GM21717 (cell line): ENCODE results near the gene APBB2.

Source experiments
- ATAC-seq: cut with Tn5 transposase; IDR thresholded peaks from one replicate; pipeline ENCODE4 v1.9.1; 2021; ENCODE audit warnings: mild to moderate bottlenecking, moderate library complexity; ENCODE audit not compliant: unreplicated experiment

The APBB2 gene

DNA sequence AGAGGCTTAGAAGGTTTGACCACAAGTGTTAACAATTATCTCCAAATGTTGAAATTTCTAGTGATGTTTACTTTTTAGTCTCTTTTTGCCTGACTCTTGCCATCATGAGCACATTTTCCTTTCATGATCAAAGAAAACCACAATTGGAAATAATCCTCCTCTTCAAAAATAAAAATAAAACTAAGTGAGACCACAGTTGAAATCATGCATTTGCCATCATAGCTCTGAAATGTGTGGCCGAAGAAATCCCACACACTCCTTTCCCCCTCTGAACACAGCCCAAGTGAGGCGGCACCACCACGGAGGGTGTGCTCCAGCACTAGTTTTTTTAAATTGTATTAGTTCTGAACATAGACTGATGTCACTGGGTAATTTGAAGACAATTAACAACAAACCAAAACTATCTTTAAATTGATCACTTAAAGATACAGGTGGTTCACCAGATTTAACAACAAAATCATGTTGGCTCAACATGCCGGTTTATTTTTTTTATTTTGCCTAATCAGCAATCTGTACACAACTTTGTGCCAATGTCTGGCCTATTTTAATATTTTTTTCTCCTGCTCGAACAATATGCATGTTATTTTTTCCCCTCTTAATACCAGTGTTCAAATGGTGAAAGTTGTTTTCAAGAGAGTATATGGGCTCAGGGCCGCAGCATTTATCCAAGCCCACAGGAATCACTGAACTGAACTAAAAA, 17.6 kb downstream of the APBB2 start:
- no peak for ATAC-seq

DNA sequence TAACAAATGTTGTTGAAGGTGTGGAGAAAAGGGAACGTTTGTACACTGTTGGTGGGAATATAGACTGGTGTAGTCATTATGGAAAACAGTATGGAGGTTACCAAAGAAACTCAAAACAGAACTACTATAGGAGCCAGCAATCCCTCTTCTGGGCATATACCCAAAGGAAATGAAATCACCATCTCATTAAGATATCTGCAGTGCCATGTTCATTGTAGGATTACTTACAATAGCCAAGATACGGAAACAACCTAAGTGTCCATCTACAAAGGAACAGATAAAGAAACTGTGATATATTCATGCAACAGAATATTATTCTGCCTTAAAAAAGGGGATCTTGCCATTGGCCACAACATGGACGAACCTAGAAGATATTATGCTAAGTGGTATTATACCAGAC, 22.2 kb downstream of the APBB2 start:
- no peak for ATAC-seq

DNA sequence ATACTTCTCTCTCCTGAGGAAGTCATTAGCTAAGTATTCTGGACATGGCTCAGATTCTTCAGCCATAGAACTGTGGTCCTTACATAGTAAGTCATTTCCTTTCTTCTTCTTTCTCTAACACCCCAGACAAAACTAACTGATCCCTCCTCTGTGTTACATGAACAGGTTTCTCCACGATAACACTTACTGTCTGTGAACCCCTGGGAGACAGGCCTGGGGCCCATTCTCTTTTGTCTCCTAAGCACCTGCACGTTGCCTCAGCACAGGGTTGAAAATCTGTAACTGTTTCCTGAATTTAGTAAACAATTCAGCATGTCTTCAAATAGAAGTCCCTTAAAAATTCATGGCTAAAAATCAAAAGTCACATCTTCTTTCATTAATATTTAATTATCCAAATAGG, 24.7 kb downstream of the APBB2 start:
- ATAC-seq = no peak

DNA sequence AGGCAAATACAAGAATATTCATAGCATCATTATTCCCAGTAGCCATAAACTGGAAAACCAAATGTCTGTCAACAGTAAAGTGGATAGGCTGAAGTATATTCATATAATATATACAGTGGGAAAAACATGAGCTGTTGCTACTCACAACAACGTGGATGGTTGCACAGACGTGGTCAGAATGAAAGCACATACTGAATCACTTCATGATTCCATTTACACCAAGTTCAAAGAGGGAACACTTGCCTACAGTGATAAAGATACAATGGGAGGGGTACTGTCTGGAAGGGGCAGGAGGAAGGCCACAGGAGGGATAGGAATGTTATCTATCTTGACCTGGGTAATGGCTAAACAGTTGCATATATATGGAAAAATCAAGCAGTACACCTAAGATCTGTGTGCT, 25.3 kb downstream of the APBB2 start:
- no peak for ATAC-seq

DNA sequence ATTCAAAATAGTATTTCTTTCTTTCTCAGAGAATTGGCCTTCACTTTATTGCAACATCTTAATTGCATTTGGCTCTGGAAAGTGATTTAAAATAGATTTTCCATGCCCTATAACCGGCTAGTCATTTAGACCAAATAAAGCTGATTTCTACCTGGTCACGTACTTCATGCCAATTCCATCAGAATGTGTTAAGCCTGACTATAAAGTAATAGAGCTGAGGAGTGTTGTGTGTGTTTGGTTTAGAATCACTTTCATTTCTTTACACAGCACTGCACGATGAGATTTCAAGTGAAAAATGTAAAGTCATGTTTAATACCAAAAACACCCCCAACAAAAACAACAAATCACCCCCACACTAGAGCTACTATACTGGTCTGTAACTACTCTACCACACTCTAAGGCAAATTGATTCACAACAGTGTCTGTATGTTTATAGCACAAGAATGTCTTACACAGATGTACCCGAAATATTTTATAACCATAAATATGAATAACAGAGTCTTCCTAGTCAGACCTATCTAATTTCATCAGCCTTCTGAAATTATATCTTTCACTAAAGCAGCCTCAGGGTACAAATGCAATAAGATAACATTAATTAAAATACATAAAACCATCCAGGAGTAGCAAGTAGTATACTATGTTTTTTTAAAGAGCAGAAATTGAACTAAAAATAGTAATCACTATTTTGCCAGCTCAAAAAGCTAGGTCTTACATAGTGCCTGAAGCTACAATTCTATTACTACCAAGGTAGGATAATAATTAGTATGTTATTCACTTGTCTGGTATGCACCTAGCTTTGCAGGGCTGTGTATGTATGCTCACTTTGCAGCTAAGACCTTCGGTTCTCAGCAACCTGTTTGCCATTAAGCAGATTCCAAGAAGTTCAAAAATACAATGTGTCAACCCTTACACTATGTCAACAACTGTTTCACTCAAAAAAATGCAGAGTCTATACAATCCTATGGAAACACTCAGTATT, 28.4 kb downstream of the APBB2 start:
- ATAC-seq = no peak

DNA sequence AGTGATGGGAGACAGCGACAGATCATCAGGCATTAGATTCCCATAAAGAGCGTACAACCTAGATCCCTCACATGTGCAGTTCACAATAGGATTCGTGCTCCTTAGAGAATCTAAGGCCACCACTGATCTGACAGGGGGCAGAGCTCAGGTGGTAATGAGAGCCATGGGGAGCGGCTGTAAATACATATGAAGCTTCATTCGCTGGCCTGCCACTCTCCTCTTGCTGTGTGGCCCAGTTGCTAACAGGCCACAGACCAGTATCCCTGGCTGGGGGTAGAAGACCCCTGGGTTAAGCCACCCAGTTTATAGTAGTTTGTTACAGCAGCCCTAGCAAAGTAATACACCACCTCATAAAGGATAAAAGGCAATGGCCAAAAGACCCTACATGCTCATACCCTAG, 30.3 kb downstream of the APBB2 start:
- ATAC-seq = no peak

DNA sequence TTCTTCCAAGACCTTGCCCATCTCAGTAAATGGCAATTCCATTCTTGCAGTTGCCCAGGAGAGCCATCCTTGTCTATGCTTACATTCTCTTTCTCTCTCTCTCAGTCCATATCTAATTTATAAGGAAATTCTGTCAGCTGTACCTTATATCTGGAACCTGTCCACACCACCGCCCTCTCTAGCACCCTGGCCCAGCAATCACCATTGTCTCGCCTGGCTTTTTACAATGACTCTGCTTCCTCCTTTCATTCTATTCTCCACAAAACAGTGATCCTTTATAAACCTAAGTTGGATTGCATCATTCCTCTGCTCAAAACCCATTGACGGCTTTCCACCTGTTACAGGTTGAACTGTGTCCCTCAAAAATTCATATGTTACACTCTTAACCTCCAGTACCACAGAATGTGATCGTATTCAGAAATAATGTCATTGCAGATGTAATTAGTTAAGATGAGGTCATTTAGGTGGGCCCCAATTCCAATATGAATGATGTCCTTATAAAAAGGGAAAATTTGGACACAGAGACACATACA, 31.3 kb downstream of the APBB2 start:
- ATAC-seq = no peak

DNA sequence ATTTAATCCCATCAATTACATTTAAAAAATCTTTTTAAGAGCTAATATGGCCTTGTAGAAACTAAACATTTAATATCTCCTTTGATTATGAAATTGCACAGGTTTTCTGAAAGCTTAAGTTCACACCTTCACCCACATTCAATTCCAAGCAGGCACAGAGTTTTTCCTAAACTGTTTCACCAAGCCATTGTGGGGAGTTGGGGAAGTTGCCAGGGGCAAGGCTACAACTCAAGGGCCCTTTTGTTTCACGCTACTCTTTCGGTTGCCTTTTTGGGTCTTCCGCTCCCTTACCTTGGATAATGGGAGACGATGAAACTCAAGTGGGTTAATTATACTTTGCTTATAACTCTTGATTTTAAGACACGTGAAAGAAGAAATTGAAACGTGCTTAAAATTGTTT, 33.3 kb downstream of the APBB2 start:
- no peak for ATAC-seq

DNA sequence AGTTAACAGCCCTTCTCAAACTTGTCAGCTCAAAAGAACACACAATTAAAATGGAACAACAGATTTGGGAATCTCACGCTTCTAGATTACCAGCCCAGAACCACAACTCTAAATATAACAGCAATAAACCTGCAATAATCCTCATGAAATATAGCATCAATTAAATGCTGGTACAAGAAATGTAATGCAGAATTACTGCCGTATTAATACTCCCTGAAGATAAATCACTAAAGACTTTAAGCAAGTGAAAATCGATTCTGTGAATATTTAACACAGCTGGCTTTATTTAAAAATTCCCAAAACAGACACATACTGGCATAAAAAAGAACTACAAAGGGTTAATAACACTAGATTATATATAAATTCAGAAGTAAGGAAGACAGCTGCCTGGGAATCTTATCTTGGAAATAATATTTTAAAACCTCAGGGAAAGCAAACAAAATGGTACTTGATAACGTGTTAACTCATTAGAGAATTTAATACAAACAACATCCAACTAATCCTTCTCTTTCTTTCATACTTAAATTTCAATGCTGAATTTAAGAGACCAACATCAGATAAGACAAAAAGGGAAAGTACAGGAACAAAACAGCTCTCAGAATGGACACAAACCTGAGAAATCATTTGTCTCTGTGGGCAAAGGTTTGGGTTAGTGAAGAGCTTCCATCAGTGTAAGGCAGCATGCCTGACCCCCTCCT, 34.7 kb downstream of the APBB2 start:
- ATAC-seq = no peak

DNA sequence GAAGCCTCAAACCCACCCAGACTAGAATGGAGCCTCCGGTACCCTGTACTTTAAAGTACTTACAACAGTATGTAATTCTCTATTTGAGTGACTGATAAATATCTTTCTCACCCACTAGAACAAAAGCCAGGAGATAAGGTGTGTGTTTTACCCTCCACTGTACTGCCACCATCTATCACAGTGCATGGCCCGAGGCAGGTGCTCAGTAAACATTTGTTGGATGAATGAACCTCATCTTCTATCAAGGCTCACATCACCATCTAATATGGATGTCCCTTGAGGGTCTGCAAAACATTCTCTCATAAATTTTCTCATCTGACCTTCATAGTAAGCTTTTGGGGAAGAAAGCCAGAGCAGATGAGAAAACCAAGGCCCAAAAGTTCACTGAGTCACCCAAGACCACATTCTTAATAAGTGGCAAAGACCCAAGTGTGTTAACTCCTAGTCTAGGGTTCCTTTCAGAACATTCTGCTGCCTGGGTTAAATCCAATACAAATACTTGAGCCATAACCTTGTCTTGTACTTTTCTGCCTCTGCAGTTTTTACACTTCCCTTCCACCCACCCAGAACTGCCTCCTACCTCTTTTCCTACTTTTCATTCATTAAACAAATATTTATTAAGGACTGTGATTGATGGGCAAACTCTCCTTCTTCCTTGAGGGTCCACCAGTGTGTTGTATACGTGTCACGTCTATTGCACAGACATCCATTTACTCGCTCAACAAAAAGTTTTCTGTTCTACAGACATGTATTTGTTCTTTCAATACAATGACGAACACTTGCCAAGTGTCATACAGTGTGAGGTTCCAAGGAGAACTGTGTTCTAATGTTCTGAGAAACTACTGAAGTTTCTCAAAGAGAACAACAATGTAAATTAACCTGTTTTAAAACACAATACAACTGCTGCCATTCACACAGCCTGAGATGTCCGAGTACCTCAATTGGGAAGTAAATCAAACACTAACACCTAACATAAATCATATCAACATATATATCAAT, 35.7 kb downstream of the APBB2 start:
- ATAC-seq = no peak

DNA sequence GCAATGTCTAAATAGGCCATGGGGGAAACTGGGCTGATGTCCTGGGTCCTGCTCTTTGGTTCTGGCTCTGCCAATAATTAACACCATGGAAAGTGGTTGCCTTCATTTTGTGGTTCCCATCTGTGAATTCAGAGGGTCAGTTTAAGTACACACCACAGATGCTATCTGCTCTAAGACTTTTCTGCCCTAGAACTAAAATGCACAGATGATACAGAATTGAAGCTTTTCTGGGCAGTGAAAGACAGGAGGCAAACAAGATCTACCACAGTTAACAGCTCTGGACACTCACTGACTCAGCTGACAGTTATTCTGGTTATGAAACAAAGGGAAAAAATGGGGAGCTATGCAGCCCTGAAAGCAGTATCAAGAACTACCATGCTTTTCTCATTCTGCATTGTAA, 37.3 kb downstream of the APBB2 start:
- no peak for ATAC-seq

DNA sequence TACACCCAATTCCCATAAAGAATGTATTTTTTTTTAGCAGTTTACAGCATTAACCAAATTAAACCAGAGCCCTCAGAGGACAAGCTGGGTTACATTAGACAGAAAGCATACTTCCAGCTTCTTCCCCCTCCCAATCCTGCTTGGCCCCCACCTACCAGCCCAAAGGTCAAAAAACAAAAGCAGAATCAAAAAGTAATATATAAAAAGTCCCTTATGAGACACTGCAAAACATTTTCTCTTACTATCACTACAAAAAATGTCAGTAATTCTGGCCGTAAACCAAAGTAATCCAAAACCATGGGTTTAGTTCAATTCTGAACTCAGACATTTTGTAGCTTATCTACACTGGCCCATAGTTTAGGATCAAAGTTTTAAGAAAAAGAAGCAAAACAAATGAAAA, 38.0 kb downstream of the APBB2 start:
- no peak for ATAC-seq

DNA sequence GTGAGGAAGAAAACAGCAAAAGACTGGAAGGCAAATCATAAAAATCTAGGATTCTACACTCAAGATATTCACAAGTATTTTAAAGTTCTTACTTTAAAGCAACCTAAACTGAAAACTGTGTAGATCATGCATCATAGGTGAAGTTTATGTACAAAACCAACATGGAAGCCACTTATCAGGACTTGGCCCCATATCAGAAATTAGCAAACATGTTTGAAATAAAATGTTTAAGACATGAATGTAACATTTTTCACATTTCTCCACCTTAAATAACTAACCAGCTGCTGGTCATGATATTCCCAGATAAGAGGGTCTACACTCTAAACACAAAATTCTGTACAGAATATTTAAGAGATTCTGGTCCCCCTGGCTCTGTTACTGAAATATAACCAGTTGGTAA, 38.5 kb downstream of the APBB2 start:
- no peak for ATAC-seq

DNA sequence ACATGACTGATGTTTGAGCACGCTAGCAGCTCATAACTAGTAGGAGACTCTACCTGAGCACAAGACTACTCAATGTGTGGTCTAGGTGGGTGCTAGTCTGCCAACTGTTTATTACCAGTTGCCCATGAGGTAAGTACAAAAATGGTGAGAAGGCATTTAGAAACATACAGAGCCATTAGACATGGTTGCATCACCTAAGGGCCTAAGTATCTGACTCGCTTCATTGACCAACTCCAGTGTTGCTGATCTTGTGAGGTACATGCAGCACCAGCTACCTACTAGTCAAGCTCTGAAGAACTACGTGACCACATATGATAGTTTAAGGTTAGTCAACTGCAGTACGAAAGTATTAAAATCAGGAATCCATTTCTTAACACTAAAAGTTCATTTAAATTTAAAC, 39.9 kb downstream of the APBB2 start:
- ATAC-seq = no peak

DNA sequence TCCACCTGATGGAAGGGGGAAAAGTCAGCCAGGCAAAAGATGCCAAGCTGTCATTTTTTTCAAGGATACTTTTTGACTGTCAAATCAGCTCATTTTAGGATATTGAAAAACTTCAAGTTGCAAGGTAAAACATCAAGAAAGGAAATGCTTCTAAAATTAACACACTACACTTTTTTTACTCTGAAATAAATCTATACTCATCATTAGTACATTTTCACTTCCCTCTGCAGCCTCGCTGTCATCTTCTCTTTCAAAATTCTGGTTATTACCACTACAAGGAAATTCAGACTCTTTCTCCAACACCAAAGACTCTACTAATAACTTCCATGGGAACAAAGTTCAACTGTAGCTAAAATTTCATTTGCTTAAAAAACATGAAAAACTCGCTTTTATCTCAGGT, 41.6 kb downstream of the APBB2 start:
- ATAC-seq = no peak

DNA sequence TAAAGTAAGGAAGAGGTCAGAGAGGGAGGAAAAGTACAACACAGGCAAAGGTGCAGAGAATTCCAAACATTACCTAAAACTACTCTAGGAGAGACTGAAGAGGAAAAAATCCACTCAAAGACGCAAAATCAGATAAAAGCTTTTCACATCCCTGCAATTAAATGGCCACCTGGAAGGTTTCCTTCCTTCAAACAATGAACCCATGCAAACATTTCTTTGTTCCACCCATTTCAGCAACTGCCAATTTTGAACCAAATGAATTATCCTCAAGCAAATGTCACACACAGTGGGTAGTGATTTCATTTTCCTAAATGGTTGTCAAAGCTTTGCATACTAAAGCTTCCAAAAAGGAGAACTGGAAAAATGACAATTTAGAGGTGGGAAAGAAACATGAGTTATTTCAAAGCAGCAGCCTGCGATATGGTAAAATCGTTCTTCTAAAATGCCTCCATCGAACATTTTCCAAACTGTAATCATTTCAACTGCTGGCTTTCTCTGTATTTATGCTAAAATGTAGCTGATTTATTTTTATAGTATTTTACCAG, 45.0 kb downstream of the APBB2 start:
- no peak for ATAC-seq

DNA sequence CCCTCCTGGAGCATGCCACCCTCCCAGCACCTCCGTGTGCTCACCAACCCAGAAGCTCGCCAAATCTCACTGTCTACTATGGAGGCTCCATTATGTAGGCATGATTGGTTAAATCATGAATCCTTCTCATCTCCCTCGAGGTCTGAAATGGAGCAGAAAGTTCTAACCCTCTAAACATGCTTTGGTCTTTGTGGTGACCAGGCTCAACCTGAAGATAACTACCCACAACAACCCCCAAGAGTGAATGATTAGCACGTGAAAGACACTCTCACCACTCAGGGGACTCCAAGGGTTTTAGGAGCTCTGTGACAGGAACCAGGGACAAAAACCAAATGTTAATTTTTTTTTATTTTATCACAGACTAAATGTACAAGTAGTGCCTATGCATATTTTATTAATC, 47.2 kb downstream of the APBB2 start:
- ATAC-seq = no peak

DNA sequence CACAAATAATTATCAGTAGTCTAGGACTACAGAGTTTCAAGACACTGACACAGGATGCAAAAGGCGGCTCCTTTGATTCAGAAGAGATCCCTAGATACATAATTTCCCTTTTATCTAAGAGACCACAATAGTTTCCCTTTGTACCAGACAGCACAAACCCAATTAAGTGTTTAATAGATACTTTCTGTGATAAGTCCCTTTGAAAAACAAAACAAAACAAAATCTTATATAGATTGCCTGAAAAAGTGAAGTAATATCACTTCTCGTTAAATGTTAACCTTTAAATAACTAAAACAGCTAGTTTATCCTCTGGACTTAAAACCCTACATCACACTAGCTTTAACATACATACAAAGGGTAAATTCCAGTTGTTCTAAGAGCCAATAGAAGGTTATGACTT, 49.9 kb downstream of the APBB2 start:
- no peak for ATAC-seq

DNA sequence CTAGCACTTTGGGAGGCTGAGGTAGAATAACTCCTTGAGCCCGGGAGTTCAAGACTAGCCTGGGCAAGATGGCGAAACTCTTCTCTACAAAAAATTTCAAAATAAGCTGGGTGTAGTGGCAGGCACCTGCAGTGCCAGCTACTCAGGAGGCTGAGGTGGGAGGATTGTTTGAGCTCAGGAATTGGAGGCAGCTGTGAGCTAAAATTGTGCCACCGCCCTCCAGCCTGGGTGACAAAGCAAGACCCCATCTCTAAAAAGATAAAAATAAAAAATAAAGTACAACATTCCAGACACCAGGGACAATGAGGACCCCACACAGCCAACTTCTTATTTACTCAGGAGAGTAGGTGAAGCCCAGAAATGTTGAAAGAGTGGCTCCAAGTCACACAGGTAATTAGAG, 53.0 kb downstream of the APBB2 start:
- ATAC-seq = no peak

DNA sequence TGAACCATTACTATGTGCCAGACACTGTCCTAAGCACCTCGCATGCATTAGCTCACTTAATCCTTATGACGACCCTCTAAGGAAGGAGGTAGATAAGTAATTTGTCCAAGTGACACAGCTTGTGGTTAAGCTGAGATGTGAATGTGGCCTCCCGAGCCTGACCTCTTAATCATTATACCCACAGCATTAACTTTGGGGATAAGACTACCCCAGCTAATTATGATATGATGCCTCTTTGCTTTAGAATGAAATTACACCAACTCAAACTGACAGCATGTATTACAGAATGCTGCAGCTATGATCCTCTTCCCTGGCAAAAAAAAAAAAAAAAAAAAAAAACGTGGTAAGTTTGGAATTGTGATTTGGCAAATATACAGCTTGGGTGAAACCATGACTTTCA, 53.5 kb downstream of the APBB2 start:
- ATAC-seq = no peak
